Measurements from ENCODE around the gene PLS3.

PLS3 gene

GRCh38 chrX:115571712-115572111 is 10.7 kb downstream of the PLS3 start:
- no peak for DNase-seq (ENCODE audit: low spot score)

GRCh38 chrX:115573185-115573584 is 12.2 kb downstream of the PLS3 start:
- no peak for DNase-seq (ENCODE audit: low spot score)

GRCh38 chrX:115576676-115577075 is 15.7 kb downstream of the PLS3 start:
- no peak for DNase-seq (ENCODE audit: low spot score)

- DNase-seq (ENCODE audit: low spot score), result no peak
These were observed 18.4 kb downstream of the PLS3 start for GRCh38 chrX:115579327-115579726.

GRCh38 chrX:115579786-115580294 is 18.9 kb downstream of the PLS3 start:
- no peak for DNase-seq (ENCODE audit: low spot score)

DNA sequence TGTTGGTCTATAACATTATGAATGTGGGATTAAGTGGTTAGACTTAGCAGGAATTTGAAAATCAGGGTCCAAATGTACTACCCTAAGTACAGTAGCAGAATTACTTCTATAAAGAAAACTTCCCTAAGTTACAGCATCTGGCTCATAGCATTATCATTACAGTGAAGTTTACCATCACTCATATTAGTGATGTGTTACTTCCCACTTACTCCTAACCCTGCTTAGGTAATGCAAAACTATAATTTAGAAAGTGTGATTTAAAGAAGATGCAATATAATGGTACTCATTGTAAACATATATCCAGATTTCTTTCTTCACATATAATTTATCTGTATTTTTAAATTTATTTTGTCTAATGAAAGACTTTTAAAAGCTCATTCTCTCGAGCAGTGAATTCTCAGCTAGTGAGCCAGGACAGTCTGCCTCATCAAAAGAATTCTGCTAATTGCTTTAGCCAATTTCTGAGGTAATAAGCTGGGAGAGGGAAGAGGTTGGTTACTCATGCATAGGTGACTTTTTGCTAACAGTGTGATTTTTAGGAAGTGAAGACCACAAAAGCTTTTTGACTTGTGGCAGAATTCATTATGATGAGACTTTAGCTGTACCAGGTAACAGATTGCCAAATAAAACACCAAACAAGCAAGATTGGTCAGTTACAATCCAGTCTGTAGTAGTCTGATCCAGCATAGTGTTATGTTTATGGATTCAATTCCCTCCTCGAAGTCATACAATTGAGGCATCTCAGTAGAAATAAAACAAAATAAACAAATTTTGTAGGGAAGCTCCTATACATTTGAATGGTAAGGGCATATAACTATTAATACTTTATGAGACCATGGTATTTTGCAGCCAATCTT is 21.0 kb downstream of the PLS3 start:
- no peak for DNase-seq (ENCODE audit: low spot score)

- DNase-seq (ENCODE audit: low spot score), result no peak
These were observed 21.9 kb downstream of the PLS3 start for GRCh38 chrX:115582616-115583495.

- DNase-seq (ENCODE audit: low spot score), result no peak
These were observed 22.6 kb downstream of the PLS3 start for GRCh38 chrX:115583496-115584004.

DNA sequence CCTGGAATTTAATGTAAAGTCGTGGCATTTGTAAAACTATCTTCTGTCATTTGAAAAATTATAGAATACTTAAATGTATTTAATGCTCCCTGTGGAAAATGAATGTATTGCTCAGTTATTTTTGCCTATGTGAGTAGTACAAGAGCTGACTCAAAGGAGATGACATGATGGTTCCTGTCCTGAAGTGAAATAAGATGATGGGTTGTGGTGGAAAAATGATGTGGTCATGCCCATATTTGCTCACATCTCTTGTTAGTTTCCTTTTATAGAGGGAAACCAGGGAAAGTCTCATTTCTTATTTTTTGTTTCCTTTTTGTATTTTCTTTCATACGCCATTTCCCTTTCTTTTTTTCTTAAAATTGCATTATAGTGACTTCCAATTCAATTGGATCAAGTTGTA is 23.7 kb downstream of the PLS3 start:
- no peak for DNase-seq (ENCODE audit: low spot score)

DNA sequence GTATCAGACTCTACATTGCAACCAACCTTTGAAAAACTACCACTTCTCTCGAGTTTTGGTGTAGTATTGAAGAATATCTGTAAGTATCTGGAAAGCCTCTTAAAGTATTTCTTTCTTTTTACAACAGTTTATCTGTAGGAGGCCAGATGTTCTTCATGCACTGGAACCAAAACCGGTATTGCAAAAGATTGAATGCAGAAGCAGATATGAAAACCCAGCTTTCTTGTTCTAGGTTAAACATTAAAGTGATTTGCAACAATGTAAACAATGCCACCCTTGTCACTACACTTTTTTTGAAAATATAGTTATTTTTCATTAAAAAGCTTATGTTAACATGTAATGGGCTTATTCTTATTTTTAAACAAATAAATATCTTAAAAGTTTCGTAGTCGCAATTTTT is 27.2 kb downstream of the PLS3 start:
- DNase-seq (ENCODE audit: low spot score), result no peak

GRCh38 chrX:115589419-115589818 is 28.4 kb downstream of the PLS3 start:
- DNase-seq (ENCODE audit: low spot score), result no peak

- DNase-seq (ENCODE audit: low spot score), result no peak
These were observed 30.4 kb downstream of the PLS3 start for GRCh38 chrX:115591420-115591819.

DNA sequence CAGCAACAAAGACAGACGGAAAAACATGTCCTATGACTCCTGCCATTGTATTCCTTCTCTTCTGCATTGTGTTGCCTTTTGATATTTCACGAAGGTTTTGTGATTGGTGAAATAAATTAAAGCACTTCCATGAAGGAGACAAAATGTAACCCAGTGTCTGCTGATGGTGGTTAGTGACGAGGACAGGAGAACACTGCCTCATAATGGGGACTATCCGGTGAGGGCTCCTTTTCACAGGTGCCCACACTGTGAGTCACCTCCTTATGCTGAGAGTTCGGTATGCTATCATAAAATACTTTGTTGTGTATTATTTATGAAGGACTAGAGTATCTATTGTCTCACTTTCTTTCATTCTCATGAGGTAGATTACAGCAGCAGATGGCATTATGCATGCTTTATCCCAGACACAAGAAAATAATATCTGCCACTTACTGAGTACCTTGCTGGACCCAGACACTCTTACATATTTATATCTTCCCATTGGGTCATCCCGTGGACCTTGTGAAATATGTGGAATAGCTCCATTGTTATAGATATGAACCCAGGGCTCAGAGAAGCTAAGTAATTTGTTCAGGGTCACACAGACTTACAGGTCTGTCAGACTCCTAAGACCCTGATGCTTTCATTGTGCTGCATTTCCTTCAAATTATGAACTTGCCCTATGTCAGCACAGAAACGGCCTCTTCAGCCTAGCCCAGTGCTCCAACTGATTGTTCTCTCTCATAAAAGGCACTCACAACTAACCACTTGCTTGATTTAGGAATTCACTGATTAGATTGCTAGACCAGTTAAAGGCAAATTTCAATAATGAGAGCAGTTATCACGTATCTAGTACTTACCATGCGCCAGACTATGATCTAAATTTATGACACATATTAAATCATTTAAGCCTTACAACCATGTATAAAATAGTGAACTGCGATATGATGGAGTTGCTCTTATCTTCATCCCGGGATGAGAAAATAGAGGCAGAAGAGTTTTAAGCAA is 31.2 kb downstream of the PLS3 start:
- no peak for DNase-seq (ENCODE audit: low spot score)

- no peak for DNase-seq (ENCODE audit: low spot score)
These were observed 32.2 kb downstream of the PLS3 start for GRCh38 chrX:115592997-115593734.

DNA sequence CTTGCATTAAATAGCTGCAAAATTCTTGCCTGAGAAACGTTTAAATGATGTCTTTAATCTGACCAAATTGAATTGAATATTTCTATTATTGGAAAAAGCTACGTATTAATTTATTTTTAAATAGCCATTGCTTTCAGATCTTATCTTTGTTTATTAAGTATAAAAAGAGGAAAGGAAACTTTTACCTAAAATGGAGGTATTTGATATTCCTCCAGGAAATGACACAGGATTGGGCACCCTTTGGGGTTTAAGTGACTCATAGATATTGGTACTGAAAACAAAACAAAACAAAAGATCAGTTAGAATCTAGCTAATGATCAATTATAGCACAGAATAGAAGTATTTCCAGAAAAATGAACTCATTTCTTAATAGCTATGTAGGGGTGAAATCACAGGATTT is 34.1 kb downstream of the PLS3 start:
- DNase-seq (ENCODE audit: low spot score), result no peak

- no peak for DNase-seq (ENCODE audit: low spot score)
These were observed 37.6 kb downstream of the PLS3 start for GRCh38 chrX:115598556-115598955.

DNA sequence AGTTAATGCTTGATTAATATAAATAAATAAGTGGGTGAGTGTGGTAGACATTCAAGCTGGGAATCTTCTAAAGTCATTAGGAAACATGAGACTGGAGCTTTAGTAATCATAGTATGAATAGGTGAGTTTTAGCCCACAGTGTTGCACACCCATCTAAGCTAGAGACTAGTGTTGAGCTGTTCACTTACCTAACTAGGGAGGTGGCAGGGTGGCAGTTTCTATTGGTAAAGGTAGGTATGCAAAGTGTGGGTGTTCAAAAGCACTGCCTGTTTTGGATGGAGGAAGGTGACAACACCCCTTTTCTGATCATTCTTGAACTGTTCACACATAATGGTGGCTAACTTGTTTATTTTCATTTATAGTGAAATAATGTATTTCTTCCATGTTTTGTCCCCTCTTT is 41.3 kb downstream of the PLS3 start:
- DNase-seq (ENCODE audit: low spot score), result peak; percentile 4

DNA sequence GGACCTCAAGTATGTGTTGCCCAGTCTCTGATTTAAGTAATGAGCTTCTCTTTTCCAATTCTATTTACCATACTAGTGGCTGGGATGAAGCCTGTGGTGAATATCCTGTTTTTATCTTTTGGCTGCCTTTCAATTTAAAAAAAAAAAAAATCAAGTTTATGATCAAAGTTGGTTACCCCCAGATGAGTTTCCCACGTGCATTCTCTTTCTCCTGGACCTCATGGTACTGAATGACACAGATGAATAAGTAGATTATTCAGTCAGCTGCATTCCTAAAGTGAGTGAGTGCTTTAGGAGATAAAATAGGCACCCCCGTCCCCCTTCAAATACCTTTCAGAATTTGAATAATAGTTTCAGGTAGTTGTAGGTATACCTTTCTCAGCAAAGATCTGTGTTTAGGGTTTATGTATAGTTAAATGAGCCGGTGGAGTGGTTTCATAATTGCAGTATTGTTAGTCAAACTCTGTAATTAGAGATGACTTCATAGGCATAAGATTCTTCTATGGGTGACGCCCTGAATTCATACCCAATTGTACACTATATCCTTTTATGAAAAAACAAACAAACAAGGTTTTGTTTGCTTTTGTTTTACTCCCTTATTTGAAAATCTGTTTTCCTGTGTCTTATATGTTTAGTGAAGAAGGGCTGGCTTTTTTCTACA is 41.9 kb downstream of the PLS3 start:
- DNase-seq (ENCODE audit: low spot score), result peak; percentile 36

GRCh38 chrX:115603534-115604074 is 42.6 kb downstream of the PLS3 start:
- no peak for DNase-seq (ENCODE audit: low spot score)

- no peak for DNase-seq (ENCODE audit: low spot score)
These were observed 45.9 kb downstream of the PLS3 start for GRCh38 chrX:115606861-115607260.

Measured in SW480 (cell line).